IMR-90 (cell line): ENCODE results near the gene MOB2. TPM values are rescaled to one million over a fixed set of nuclear protein-coding genes. Genes with fewer than 3 reads are reported as not detected.

ENCODE experiments used
- ATAC-seq: fragments of 200-7000 bp; cut with Tn5 transposase; 2 replicates; pipeline ENCODE4 v1.9.1; 2020; ENCODE audit warnings: low read depth, mild to moderate bottlenecking, moderate library complexity
- BruUV-seq: library from RNA; stranded (reverse); fragments of 400-500 nt; replicated peaks from 2 replicates; lab custom pipeline; 2021; lab: Mats Ljungman, UMichigan
- CTCF ChIA-PET: fragments of 300-600 bp; formaldehyde crosslinking; extraction: SDS; loops from one replicate; lab custom pipeline; 2021; ENCODE audit warnings: antibody characterized with exemption; lab: Yijun Ruan, JAX
- POLR2A ChIA-PET: fragments of 300-600 bp; sonication (Branson Sonifier 250); formaldehyde crosslinking; loops from one replicate; lab custom pipeline; 2022; ENCODE audit warnings: antibody characterized with exemption; ENCODE audit not compliant: unreplicated experiment; lab: Charles Lee
- DNase-seq: peaks from one replicate; pipeline ENCODE4 v3.0.0; 2013
- H2AFZ ChIP-seq: replicated peaks from 2 replicates; pipeline ENCODE3; 2013; ENCODE audit warnings: low read length, mild to moderate bottlenecking; ENCODE audit not compliant: poor library complexity
- H2AK5ac ChIP-seq: 2 replicates; pipeline ENCODE4 v1.6.1; 2013; ENCODE audit warnings: low read depth, low read length, inconsistent platforms
- H2AK9ac ChIP-seq: replicated peaks from 2 replicates; pipeline ENCODE3; 2013; ENCODE audit warnings: mild to moderate bottlenecking, low read depth, low read length, moderate library complexity; ENCODE audit not compliant: poor library complexity
- H2BK120ac ChIP-seq: 2 replicates; pipeline ENCODE4 v1.6.1; 2013; ENCODE audit warnings: low read depth, low read length, inconsistent platforms
- H2BK15ac ChIP-seq: 3 replicates; pipeline ENCODE4 v1.6.1; 2013; ENCODE audit warnings: low read depth, low read length, inconsistent platforms
- H2BK20ac ChIP-seq: 2 replicates; pipeline ENCODE4 v1.6.1; 2013; ENCODE audit warnings: low read depth, mild to moderate bottlenecking, inconsistent platforms, low read length, moderate library complexity
- H2BK5ac ChIP-seq: 2 replicates; pipeline ENCODE4 v1.6.1; 2013; ENCODE audit warnings: mild to moderate bottlenecking, low read depth, low read length, inconsistent platforms; ENCODE audit not compliant: poor library complexity, severe bottlenecking
- H3K14ac ChIP-seq: replicated peaks from 2 replicates; pipeline ENCODE4 v1.6.1; 2013; ENCODE audit warnings: low read depth, low read length, inconsistent platforms
- H3K18ac ChIP-seq: 2 replicates; pipeline ENCODE4 v1.6.1; 2013; ENCODE audit warnings: low read depth, low read length, control low read depth
- H3K23ac ChIP-seq: 2 replicates; pipeline ENCODE4 v1.6.1; 2013; ENCODE audit warnings: low read depth, low read length, inconsistent platforms
- H3K27ac ChIP-seq: 2 replicates; pipeline ENCODE4 v1.5.1; 2013; ENCODE audit warnings: mild to moderate bottlenecking, control low read depth, low read length; ENCODE audit not compliant: insufficient read depth
- H3K27me3 ChIP-seq: 2 replicates; pipeline ENCODE4 v1.6.1; 2013; ENCODE audit warnings: low read length; ENCODE audit not compliant: control insufficient read depth, insufficient read depth
- H3K36me3 ChIP-seq: 2 replicates; pipeline ENCODE4 v1.6.1; 2013; ENCODE audit warnings: low read length, mixed read lengths; ENCODE audit not compliant: control insufficient read depth, insufficient read depth
- H3K4ac ChIP-seq: 2 replicates; pipeline ENCODE4 v1.6.1; 2013; ENCODE audit warnings: low read depth, low read length, inconsistent platforms
- H3K4me1 ChIP-seq: 2 replicates; pipeline ENCODE4 v1.6.1; 2013; ENCODE audit warnings: low read length, mixed read lengths; ENCODE audit not compliant: control insufficient read depth, insufficient read depth
- H3K4me2 ChIP-seq: 2 replicates; pipeline ENCODE4 v1.6.1; 2013; ENCODE audit warnings: low read depth, mild to moderate bottlenecking, control low read depth, low read length, moderate library complexity
- H3K4me3 ChIP-seq: 2 replicates; pipeline ENCODE4 v1.5.1; 2013; ENCODE audit warnings: low read depth, mild to moderate bottlenecking, control low read depth, low read length, moderate library complexity; ENCODE audit not compliant: insufficient read depth
- H3K56ac ChIP-seq: 2 replicates; pipeline ENCODE4 v1.6.1; 2013; ENCODE audit warnings: low read length, inconsistent platforms; ENCODE audit not compliant: insufficient read depth; ENCODE audit errors: extremely low read depth
- H3K79me1 ChIP-seq, 2 experiments: 2 replicates each; pipeline ENCODE4 v1.6.1; 2013; ENCODE audit warnings: low read length in 2 of 2, inconsistent platforms in 1 of 2, low read depth in 1 of 2
- H3K9ac ChIP-seq: 2 replicates; pipeline ENCODE4 v1.6.1; 2013; ENCODE audit warnings: low read depth, low read length, control low read depth
- H3K9me1 ChIP-seq: 2 replicates; pipeline ENCODE4 v1.6.1; 2013; ENCODE audit warnings: low read length, inconsistent platforms; ENCODE audit not compliant: insufficient read depth
- H3K9me3 ChIP-seq: 2 replicates; pipeline ENCODE4 v1.6.1; 2013; ENCODE audit warnings: low read length; ENCODE audit not compliant: control insufficient read depth, insufficient read depth
- H4K20me1 ChIP-seq: 2 replicates; pipeline ENCODE4 v1.6.1; 2013; ENCODE audit warnings: low read length, inconsistent platforms; ENCODE audit not compliant: insufficient read depth
- H4K5ac ChIP-seq: 2 replicates; pipeline ENCODE4 v1.6.1; 2013; ENCODE audit warnings: mild to moderate bottlenecking, low read depth, low read length, control low read depth
- H4K8ac ChIP-seq, 2 experiments: 2 replicates each; pipeline ENCODE4 v1.6.1; 2013; ENCODE audit warnings: low read depth in 2 of 2, low read length in 2 of 2, control low read depth in 1 of 2, inconsistent platforms in 1 of 2
- H4K91ac ChIP-seq: 2 replicates; pipeline ENCODE4 v1.6.1; 2013; ENCODE audit warnings: low read depth, low read length, inconsistent platforms; ENCODE audit not compliant: insufficient read depth
- BHLHE40 ChIP-seq: fragments of 150-350 bp; IDR thresholded peaks from 2 replicates; pipeline ENCODE4 v1.6.1; 2016; ENCODE audit warnings: mild to moderate bottlenecking, low read depth, low read length
- CEBPB ChIP-seq: IDR thresholded peaks from 2 replicates; pipeline ENCODE4 v1.6.1; 2012; ENCODE audit warnings: low read depth, low read length, improper control_type of control experiment
- CHD1 ChIP-seq: IDR thresholded peaks from 2 replicates; pipeline ENCODE4 v1.6.1; 2012; ENCODE audit warnings: low read depth, low read length, improper control_type of control experiment
- CTCF ChIP-seq: conservative IDR thresholded peaks from 2 replicates; pipeline ENCODE4 v1.5.1; 2012; ENCODE audit warnings: mild to moderate bottlenecking, low read depth, low read length, improper control_type of control experiment
- ELK1 ChIP-seq: fragments of 150-350 bp; IDR thresholded peaks from 2 replicates; pipeline ENCODE4 v1.6.1; 2016; ENCODE audit warnings: low read depth, mild to moderate bottlenecking, low read length, moderate library complexity, borderline replicate concordance
- FOS ChIP-seq: fragments of 150-350 bp; IDR thresholded peaks from 2 replicates; pipeline ENCODE4 v1.6.1; 2016; ENCODE audit warnings: low read depth, low read length
- MAFK ChIP-seq: IDR thresholded peaks from 2 replicates; pipeline ENCODE4 v1.6.1; 2012; ENCODE audit warnings: low read depth, low read length, improper control_type of control experiment
- MAZ ChIP-seq: IDR thresholded peaks from 2 replicates; pipeline ENCODE4 v1.6.1; 2012; ENCODE audit warnings: low read depth, mild to moderate bottlenecking, low read length, improper control_type of control experiment, moderate library complexity, borderline replicate concordance
- MXI1 ChIP-seq: IDR thresholded peaks from 2 replicates; pipeline ENCODE4 v1.6.1; 2012; ENCODE audit warnings: low read depth, mild to moderate bottlenecking, low read length, moderate library complexity, borderline replicate concordance
- POLR2A ChIP-seq: IDR thresholded peaks from 2 replicates; pipeline ENCODE4 v1.6.1; 2012; ENCODE audit warnings: mild to moderate bottlenecking, low read depth, low read length
- RAD21 ChIP-seq: IDR thresholded peaks from 2 replicates; pipeline ENCODE4 v1.6.1; 2012; ENCODE audit warnings: low read length, improper control_type of control experiment
- RCOR1 ChIP-seq: IDR thresholded peaks from 2 replicates; pipeline ENCODE4 v1.6.1; 2012; ENCODE audit warnings: mild to moderate bottlenecking, low read length, improper control_type of control experiment; ENCODE audit not compliant: insufficient replicate concordance
- RFX5 ChIP-seq: IDR thresholded peaks from 2 replicates; pipeline ENCODE4 v1.8.0; 2012; ENCODE audit warnings: low read depth, mild to moderate bottlenecking, low read length, moderate library complexity
- SMC3 ChIP-seq: fragments of 150-350 bp; IDR thresholded peaks from 2 replicates; pipeline ENCODE4 v1.6.1; 2016; ENCODE audit warnings: low read depth, mild to moderate bottlenecking, antibody characterized with exemption, low read length, moderate library complexity
- USF2 ChIP-seq: fragments of 150-350 bp; IDR thresholded peaks from 2 replicates; pipeline ENCODE4 v1.6.1; 2017; ENCODE audit warnings: mild to moderate bottlenecking, antibody characterized with exemption, low read length, low read depth
- whole genome bisulfite sequencing, 2 experiments: methylation state at CpG; one replicate each; pipeline versions ENCODE4 v1.1.5 to v1.1.7; 2013; ENCODE audit warnings: missing lambda C conversion rate in 2 of 2; ENCODE audit not compliant: insufficient read length in 1 of 2; ENCODE audit errors: extremely low coverage in 2 of 2; 5-methylcytosine and 5-hydroxymethylcytosine counted together
- dilution Hi-C: fragments of 300-500 bp; cut with HindIII; formaldehyde crosslinking; loops from one replicate; pipeline ENCODE4 v1.14.3; 2018; ENCODE audit warnings: low sequenced_read_pairs; ENCODE audit not compliant: unreplicated experiment
- in situ Hi-C: fragments of 300-500 bp; cut with MboI; formaldehyde crosslinking; loops from 3 replicates; pipeline ENCODE4 v1.14.3; 2019; ENCODE audit warnings: low sequenced_read_pairs, inconsistent platforms, mixed read lengths
- intact Hi-C: fragments of 100-400 bp; cut with micrococcal nuclease; formaldehyde crosslinking; loops from 2 replicates; pipeline ENCODE4 v1.10.0; 2022
- polyA plus RNA-seq, 3 experiments: library from polyadenylated mRNA; depleted of rRNA; stranded (reverse); fragments of >200 nt; gene quantifications; 2 replicates each; pipeline ENCODE4 v1.2.3, GENCODE V29; 2012; ENCODE audit warnings: low replicate concordance in 1 of 3
- total RNA-seq: library from RNA; depleted of rRNA; stranded (reverse); fragments of >200 nt; gene quantifications from 2 replicates; pipeline ENCODE4 v1.2.3, GENCODE V29; 2012

MOB2 gene
- total and polyA plus RNA-seq, 2 of the 4 experiments (the other 2 are of a cell fraction): 23.7 to 36.2 TPM

- Histone ChIP-seq H2BK5ac (no peak overlapping the region), H4K20me1 (peaks cover 91% of the 10 kb centered on the region), H4K5ac (no peak overlapping the region), H3K18ac (no peak overlapping the region), H2AK9ac (no peak overlapping the region), H3K14ac (no peak overlapping the region), H2AFZ (no peak overlapping the region), H3K27me3 (no peaks in the 10 kb centered on the region), H3K9ac (no peak overlapping the region), H3K27ac (no peak overlapping the region), H3K9me3 (no peaks in the 10 kb centered on the region), H3K23ac (no peak overlapping the region), H3K36me3 (peaks cover 4% of the 10 kb centered on the region), H2BK120ac (no peak overlapping the region), H3K9me1 (peaks cover 12% of the 10 kb centered on the region), H4K91ac (no peak overlapping the region), H2BK15ac (no peak overlapping the region), H2BK20ac (no peak overlapping the region), H3K79me1 (peaks cover 32 to 83% of the 10 kb centered on the region in 2 experiments), H3K56ac (no peak overlapping the region), H3K4me1 (no peaks in the 10 kb centered on the region; the same call in 1 of the 2 replicates), H4K8ac (no peak overlapping the region), H3K4me3 (no peak overlapping the region), H3K4me2 (no peak overlapping the region), H2AK5ac (no peak overlapping the region), H3K4ac (no peak overlapping the region)
- DNase-seq (no peak), ATAC-seq (no peak)
- dilution Hi-C loops: no loop called here
- BruUV-seq: no TSS peak
- in situ Hi-C loops: loop anchor here (25.0 kb wide), 1 partner anchor 289 kb away; the partner anchor contains the start of gene MUC5B
- ChIA-PET POLR2A (no interaction called here), CTCF (no interaction called here)
- intact Hi-C loops: no loop called here
- 94% methylated on average over 13 of the region's 25 CpGs; no CpG with 5 or more reads in 1 of the 2 experiments for WGBS, 2 experiments
- no peak for TF ChIP-seq BHLHE40
- TF ChIP-seq SMC3: no peak
- no peak for TF ChIP-seq MXI1
- TF ChIP-seq ELK1: no peak
- no peak for TF ChIP-seq RFX5
- TF ChIP-seq MAZ: no peak
- no peak for TF ChIP-seq CHD1
- no peak for TF ChIP-seq MAFK
- no peak for TF ChIP-seq CEBPB
- no peak for TF ChIP-seq USF2
- no peak for TF ChIP-seq POLR2A
- TF ChIP-seq CTCF: no peak
- no peak for TF ChIP-seq RCOR1
- no peak for TF ChIP-seq FOS
- TF ChIP-seq RAD21: no peak
Observed at GRCh38 chr11:1501421-1502167, 15.0 kb upstream of the MOB2 start.
